Naive thymus-derived CD4-positive, alpha-beta T cell (primary cell): ENCODE results near the gene AP3B1. TPM values are rescaled to one million over a fixed set of nuclear protein-coding genes. Genes with fewer than 3 reads are reported as not detected.

Source experiments
- ATAC-seq: fragments of 150-1000 bp; cut with Tn5 transposase; 2 replicates; pipeline ENCODE4 v1.10.0; 2021; ENCODE audit warnings: mild to moderate bottlenecking, moderate library complexity
- CTCF ChIA-PET: fragments of 350-600 bp; sonication (Branson Sonifier 250); formaldehyde crosslinking; loops from one replicate; lab custom pipeline; 2021; ENCODE audit warnings: antibody characterized with exemption; lab: Charles Lee
- POLR2A ChIA-PET: fragments of 350-600 bp; sonication (Branson Sonifier 250); formaldehyde crosslinking; loops from one replicate; lab custom pipeline; 2021; ENCODE audit warnings: antibody characterized with exemption, inconsistent platforms; lab: Charles Lee
- DNase-seq, 9 donors: peaks; one replicate each; pipeline versions ENCODE4 v3.0.0 to v3.0.0-alpha.2; 2020 to 2022; ENCODE audit warnings: mixed read lengths in 1 of 9
- H3K27ac ChIP-seq: one replicate; pipeline ENCODE4 v1.7.0; 2013; ENCODE audit warnings: mild to moderate bottlenecking, low read depth, low read length, moderate library complexity
- H3K27me3 ChIP-seq, 2 donors: one replicate each; pipeline ENCODE4 v1.7.0; 2013; ENCODE audit warnings: low read length in 2 of 2, mild to moderate bottlenecking in 2 of 2, moderate library complexity in 2 of 2; ENCODE audit not compliant: control insufficient read depth in 2 of 2, insufficient read depth in 2 of 2
- H3K36me3 ChIP-seq, 3 experiments: 1 replicate in 2 of 3; 2 replicates in 1 of 3; pipeline ENCODE4 v1.7.0; 2013; ENCODE audit warnings: low read length in 3 of 3, mild to moderate bottlenecking in 3 of 3, moderate library complexity in 1 of 3; ENCODE audit not compliant: insufficient read depth in 3 of 3, control insufficient read depth in 2 of 3
- H3K4me1 ChIP-seq, 2 donors: one replicate each; pipeline ENCODE4 v1.7.0; 2013; ENCODE audit warnings: low read length in 2 of 2, mild to moderate bottlenecking in 2 of 2, moderate library complexity in 1 of 2; ENCODE audit not compliant: control insufficient read depth in 2 of 2, insufficient read depth in 2 of 2
- H3K4me3 ChIP-seq: 2 replicates; pipeline ENCODE4 v1.7.0; 2013; ENCODE audit warnings: mild to moderate bottlenecking, low read length
- H3K9me3 ChIP-seq, 3 experiments: 1 replicate in 2 of 3; 2 replicates in 1 of 3; pipeline ENCODE4 v1.7.0; 2013; ENCODE audit warnings: low read length in 3 of 3; ENCODE audit not compliant: control insufficient read depth in 2 of 3
- H3K27ac Mint-ChIP-seq, 9 donors: one replicate each; pipeline ENCODE4 v1.8.0; 2020 to 2022; ENCODE audit warnings: mixed read lengths in 9 of 9, mild to moderate bottlenecking in 8 of 9, moderate library complexity in 5 of 9, inconsistent platforms in 2 of 9
- H3K27me3 Mint-ChIP-seq, 5 donors: one replicate each; pipeline ENCODE4 v1.8.0; 2021 to 2022; ENCODE audit warnings: mixed read lengths in 5 of 5, mild to moderate bottlenecking in 1 of 5
- H3K36me3 Mint-ChIP-seq, 5 donors: one replicate each; pipeline ENCODE4 v1.8.0; 2020 to 2022; ENCODE audit warnings: mixed read lengths in 5 of 5, mild to moderate bottlenecking in 3 of 5, inconsistent platforms in 1 of 5
- H3K4me1 Mint-ChIP-seq, 7 donors: one replicate each; pipeline ENCODE4 v1.8.0; 2020 to 2022; ENCODE audit warnings: mixed read lengths in 7 of 7, mild to moderate bottlenecking in 3 of 7, inconsistent platforms in 1 of 7
- H3K4me3 Mint-ChIP-seq, 10 donors: one replicate each; pipeline ENCODE4 v1.8.0; 2020 to 2022; ENCODE audit warnings: mild to moderate bottlenecking in 10 of 10, mixed read lengths in 10 of 10, moderate library complexity in 6 of 10, inconsistent platforms in 2 of 10
- H3K9me3 Mint-ChIP-seq, 11 donors: one replicate each; pipeline ENCODE4 v1.8.0; 2020 to 2022; ENCODE audit warnings: mixed read lengths in 11 of 11, mild to moderate bottlenecking in 4 of 11, inconsistent platforms in 1 of 11, moderate library complexity in 1 of 11
- intact Hi-C, 2 donors: fragments of 100-400 bp; cut with micrococcal nuclease; formaldehyde crosslinking; loops; one replicate each; pipeline ENCODE4 v1.15.1; 2023
- polyA plus RNA-seq, 2 donors: library from polyadenylated mRNA; unstranded; fragments of 300-500 nt; fragmentation: Illumina TruSeq; gene quantifications; one replicate each; pipeline ENCODE4 v1.2.3, GENCODE V29; 2021
- total RNA-seq, 6 experiments: library from RNA in 5 of 6; stranded (reverse) in 5 of 6; gene quantifications; 1 replicate in 5 of 6; 2 replicates in 1 of 6; pipeline ENCODE4 v1.2.3 and lab custom pipeline; 2021 to 2026

The AP3B1 gene
- total and polyA plus RNA-seq, 7 experiments from 2014 or later, result 28.3 to 45.0 (median 32.8) TPM

DNA sequence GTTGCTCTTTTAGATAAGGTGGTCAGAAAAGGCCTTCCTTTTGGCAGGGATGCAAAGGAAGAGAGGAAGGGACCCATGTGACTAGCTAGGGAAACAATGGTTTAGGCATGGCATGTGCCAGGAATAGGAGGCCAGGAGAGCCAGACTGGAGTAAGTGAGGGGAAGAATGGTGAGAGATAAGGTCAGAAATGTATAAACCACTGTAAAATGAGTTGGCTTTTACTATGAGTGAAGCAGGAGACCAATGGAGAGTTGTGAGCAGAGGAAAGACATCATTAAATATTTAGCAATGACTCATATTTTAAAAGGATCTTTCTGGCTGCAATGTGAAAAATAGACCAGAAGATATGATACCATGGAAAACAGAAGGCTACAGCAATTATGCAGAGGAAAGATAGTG lies 50.9 kb downstream of the AP3B1 start:
- H3K27me3 Mint-ChIP-seq, result no peaks in the 10 kb centered on the region
- ChIA-PET CTCF (no interaction called here), POLR2A (no interaction called here)
- Histone ChIP-seq H3K27me3 (no peaks in the 10 kb centered on the region), H3K4me1 (no peaks in the 10 kb centered on the region), H3K36me3 (peaks cover 0 to 6% (median 0%) of the 10 kb centered on the region in 3 experiments), H3K27ac (no peak overlapping the region), H3K9me3 (no peaks in the 10 kb centered on the region), H3K4me3 (no peak overlapping the region)
- no peak for ATAC-seq
- no peak overlapping the region for H3K4me3 Mint-ChIP-seq
- DNase-seq, result no peak
- no peaks in the 10 kb centered on the region for H3K9me3 Mint-ChIP-seq
- H3K27ac Mint-ChIP-seq, result peak overlapping the region in 1 of 9 donors; percentile 35
- intact Hi-C loops, result no loop called here
- peaks cover 0 to 23% (median 16%) of the 10 kb centered on the region in 7 donors for H3K4me1 Mint-ChIP-seq
- peaks cover 2 to 48% (median 29%) of the 10 kb centered on the region in 5 donors for H3K36me3 Mint-ChIP-seq

DNA sequence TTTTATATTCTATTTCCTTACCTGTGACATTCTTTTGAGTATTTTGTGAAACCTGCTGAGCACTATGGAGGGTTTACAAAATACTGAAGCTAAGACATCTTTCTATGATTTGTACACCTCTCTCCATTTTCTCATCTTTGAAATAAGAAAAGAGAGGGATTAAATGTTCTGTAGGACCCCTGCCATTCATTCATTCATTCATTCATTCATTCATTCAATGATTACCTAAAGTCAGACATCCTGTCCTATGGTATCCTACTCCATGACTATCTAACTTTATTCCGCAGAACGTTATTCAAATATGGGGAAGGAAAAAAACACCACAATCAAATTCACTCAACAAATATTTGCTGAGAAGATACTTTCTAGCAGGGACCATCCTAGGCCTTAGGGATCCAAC lies 51.4 kb downstream of the AP3B1 start:
- no peaks in the 10 kb centered on the region for H3K27me3 ChIP-seq
- H3K36me3 Mint-ChIP-seq, result peaks cover 2 to 49% (median 30%) of the 10 kb centered on the region in 5 donors
- DNase-seq, result no peak

DNA sequence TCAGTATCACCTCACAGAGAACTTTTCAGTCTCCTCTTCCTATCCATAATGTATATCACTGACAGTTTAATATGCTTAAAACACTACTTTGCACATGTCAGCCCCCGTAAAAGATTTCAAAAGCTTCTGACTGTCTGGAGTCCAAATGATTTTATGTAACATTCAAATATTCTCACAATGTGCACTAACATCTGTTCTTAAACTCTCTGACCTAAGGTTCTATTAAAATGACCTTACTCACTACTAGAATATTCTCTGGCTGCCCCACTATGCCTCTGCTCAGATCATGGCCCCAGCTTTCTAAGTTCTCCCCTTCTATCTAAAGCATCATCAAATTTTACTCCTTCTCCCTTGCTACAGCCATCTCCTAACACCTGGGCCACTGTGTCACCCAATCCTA lies 52.5 kb downstream of the AP3B1 start:
- Mint-ChIP-seq H3K36me3 (peaks cover 4 to 49% (median 30%) of the 10 kb centered on the region in 5 donors), H3K4me1 (peaks cover 0 to 28% (median 20%) of the 10 kb centered on the region in 7 donors), H3K4me3 (no peak overlapping the region), H3K27ac (no peak overlapping the region), H3K27me3 (no peaks in the 10 kb centered on the region), H3K9me3 (no peaks in the 10 kb centered on the region)
- Histone ChIP-seq H3K27me3 (no peaks in the 10 kb centered on the region), H3K9me3 (no peaks in the 10 kb centered on the region), H3K4me1 (no peaks in the 10 kb centered on the region), H3K27ac (no peak overlapping the region), H3K36me3 (peaks cover 0 to 6% (median 0%) of the 10 kb centered on the region in 3 experiments), H3K4me3 (no peak overlapping the region)
- no peak for ATAC-seq
- DNase-seq, result no peak
- POLR2A ChIA-PET, result no interaction called here
- CTCF ChIA-PET, result no interaction called here
- intact Hi-C loops, result no loop called here

More for the DNA sequence above, 51.4 kb downstream of the AP3B1 start:
- Histone ChIP-seq H3K9me3 (no peaks in the 10 kb centered on the region), H3K36me3 (peaks cover 0 to 6% (median 0%) of the 10 kb centered on the region in 3 experiments), H3K4me3 (no peak overlapping the region), H3K27ac (no peak overlapping the region), H3K4me1 (no peaks in the 10 kb centered on the region)
- ATAC-seq, result no peak
- no peaks in the 10 kb centered on the region for H3K9me3 Mint-ChIP-seq
- intact Hi-C loops, result no loop called here
- ChIA-PET POLR2A (no interaction called here), CTCF (no interaction called here)
- H3K4me3 Mint-ChIP-seq, result no peak overlapping the region
- H3K4me1 Mint-ChIP-seq, result peaks cover 0 to 27% (median 20%) of the 10 kb centered on the region in 7 donors
- H3K27ac Mint-ChIP-seq, result no peak overlapping the region
- no peaks in the 10 kb centered on the region for H3K27me3 Mint-ChIP-seq

DNA sequence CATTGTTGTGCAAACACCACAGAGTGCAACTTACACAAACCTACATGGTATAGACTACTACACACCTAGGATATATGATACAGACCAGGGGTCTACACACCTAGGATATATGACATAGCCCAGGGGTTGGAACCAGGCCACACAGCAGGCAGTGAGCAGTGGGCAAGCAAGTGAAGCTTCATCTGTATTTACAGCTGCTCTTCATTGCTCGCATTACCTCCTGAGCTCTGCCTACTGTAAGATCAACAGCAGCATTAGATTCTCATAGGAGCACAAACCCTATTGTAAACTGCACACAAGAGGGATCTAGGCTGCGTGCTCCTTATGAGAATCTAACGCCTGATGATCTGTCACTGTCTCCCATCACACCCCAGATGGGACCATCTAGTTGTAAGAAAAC lies 56.6 kb downstream of the AP3B1 start:
- ChIA-PET POLR2A (no interaction called here), CTCF (no interaction called here)
- H3K27ac ChIP-seq, result no peak overlapping the region
- DNase-seq, result no peak
- H3K9me3 Mint-ChIP-seq, result no peaks in the 10 kb centered on the region
- intact Hi-C loops, result no loop called here
- H3K4me3 ChIP-seq, result no peak overlapping the region
- peaks cover 3 to 34% (median 25%) of the 10 kb centered on the region in 5 donors for H3K36me3 Mint-ChIP-seq
- H3K27me3 Mint-ChIP-seq, result no peaks in the 10 kb centered on the region
- H3K36me3 ChIP-seq, result peaks cover 0 to 6% (median 0%) of the 10 kb centered on the region in 3 experiments
- H3K4me3 Mint-ChIP-seq, result no peak overlapping the region
- no peak for ATAC-seq
- no peaks in the 10 kb centered on the region for H3K27me3 ChIP-seq
- peaks cover 0 to 36% (median 17%) of the 10 kb centered on the region in 7 donors for H3K4me1 Mint-ChIP-seq
- no peaks in the 10 kb centered on the region for H3K4me1 ChIP-seq
- no peaks in the 10 kb centered on the region for H3K9me3 ChIP-seq
- H3K27ac Mint-ChIP-seq, result no peak overlapping the region

DNA sequence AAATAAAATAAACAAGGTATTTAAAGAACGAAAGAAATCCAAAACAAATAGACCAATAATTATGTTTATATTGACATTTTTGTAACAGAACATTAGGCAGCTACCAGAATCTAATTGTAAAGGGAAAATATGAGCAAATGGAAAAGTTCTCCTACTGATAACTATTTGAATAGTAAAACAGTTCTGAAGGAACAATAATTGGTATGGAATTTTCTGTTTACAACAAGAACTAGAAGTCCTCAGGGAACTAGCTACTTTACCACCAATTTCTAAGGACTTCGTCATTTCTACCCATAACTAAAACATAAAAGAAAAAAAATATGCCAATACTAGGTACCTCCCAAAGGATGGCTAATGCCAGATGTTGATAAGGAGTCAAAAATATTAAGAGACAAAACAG lies 58.5 kb downstream of the AP3B1 start:
- H3K27ac ChIP-seq, result no peak overlapping the region
- ChIA-PET CTCF (interaction anchor here (1.7 kb wide), 1 partner anchor 10 kb away, joined by 4 read pairs; no protein-coding TSS in a partner anchor), POLR2A (no interaction called here)
- Mint-ChIP-seq H3K27ac (no peak overlapping the region), H3K27me3 (no peaks in the 10 kb centered on the region), H3K36me3 (peaks cover 3 to 31% (median 18%) of the 10 kb centered on the region in 5 donors), H3K4me3 (no peak overlapping the region), H3K4me1 (peaks cover 2 to 41% (median 18%) of the 10 kb centered on the region in 7 donors), H3K9me3 (no peaks in the 10 kb centered on the region)
- ATAC-seq (no peak), DNase-seq (no peak)
- no peaks in the 10 kb centered on the region for H3K4me1 ChIP-seq
- H3K4me3 ChIP-seq, result no peak overlapping the region
- no peaks in the 10 kb centered on the region for H3K27me3 ChIP-seq
- intact Hi-C loops, result no loop called here
- H3K36me3 ChIP-seq, result peaks cover 0 to 6% (median 0%) of the 10 kb centered on the region in 3 experiments
- H3K9me3 ChIP-seq, result no peaks in the 10 kb centered on the region

DNA sequence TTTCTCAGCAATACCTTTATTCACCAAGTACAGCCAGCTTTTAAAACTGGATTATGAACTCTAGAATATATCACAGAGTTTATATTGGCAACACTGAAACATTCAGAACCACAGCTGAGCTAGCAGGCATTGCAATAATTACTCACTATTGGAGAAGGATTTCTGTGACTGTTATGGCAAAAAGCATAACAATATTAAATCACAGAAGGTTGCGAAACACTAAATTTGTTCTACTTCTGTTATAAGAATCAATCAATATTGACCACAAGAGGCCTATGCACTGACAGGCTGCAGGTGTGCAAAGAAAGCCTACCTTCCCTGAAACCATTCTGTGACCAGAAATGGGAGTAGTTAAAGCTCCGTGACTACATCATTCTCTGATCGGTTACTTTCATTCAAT lies 59.2 kb downstream of the AP3B1 start:
- no peak for DNase-seq

DNA sequence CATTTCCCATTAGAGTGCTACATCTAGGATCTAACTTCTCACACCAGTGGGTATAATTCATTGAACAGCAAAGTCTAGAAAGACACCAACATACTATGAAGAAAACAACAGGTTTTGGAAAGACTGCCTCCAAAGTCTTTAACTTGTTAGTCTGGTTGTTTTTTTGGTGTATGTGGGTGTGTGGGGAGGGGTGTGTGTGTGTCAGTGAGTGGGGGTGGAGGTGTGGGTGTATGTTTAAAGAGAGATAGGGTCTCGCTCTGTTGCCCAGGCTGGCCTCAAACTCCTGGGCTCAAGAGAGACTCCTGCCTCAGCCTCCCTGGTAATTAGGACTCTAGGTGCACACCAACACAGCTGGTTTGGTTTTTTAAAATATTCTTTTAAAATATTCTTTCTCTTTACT lies 59.7 kb downstream of the AP3B1 start:
- Mint-ChIP-seq H3K27me3 (no peaks in the 10 kb centered on the region), H3K4me1 (peaks cover 2 to 46% (median 22%) of the 10 kb centered on the region in 7 donors), H3K27ac (no peak overlapping the region), H3K36me3 (peaks cover 3 to 25% (median 8%) of the 10 kb centered on the region in 5 donors), H3K9me3 (no peaks in the 10 kb centered on the region), H3K4me3 (no peak overlapping the region)
- intact Hi-C loops, result no loop called here
- POLR2A ChIA-PET, result no interaction called here
- Histone ChIP-seq H3K4me3 (no peak overlapping the region), H3K27me3 (no peaks in the 10 kb centered on the region), H3K4me1 (no peaks in the 10 kb centered on the region), H3K36me3 (no peaks in the 10 kb centered on the region), H3K27ac (no peak overlapping the region), H3K9me3 (no peaks in the 10 kb centered on the region)
- ATAC-seq (no peak), DNase-seq (no peak)
- CTCF ChIA-PET, result no interaction called here

More for the DNA sequence above, 59.2 kb downstream of the AP3B1 start:
- ChIA-PET CTCF (no interaction called here), POLR2A (no interaction called here)
- Mint-ChIP-seq H3K27ac (no peak overlapping the region), H3K36me3 (peaks cover 3 to 27% (median 13%) of the 10 kb centered on the region in 5 donors), H3K9me3 (no peaks in the 10 kb centered on the region), H3K4me1 (peaks cover 2 to 45% (median 18%) of the 10 kb centered on the region in 7 donors), H3K4me3 (no peak overlapping the region), H3K27me3 (no peaks in the 10 kb centered on the region)
- H3K27ac ChIP-seq, result no peak overlapping the region
- intact Hi-C loops, result no loop called here
- H3K4me3 ChIP-seq, result no peak overlapping the region
- H3K9me3 ChIP-seq, result no peaks in the 10 kb centered on the region
- no peaks in the 10 kb centered on the region for H3K27me3 ChIP-seq
- no peak for ATAC-seq
- H3K4me1 ChIP-seq, result no peaks in the 10 kb centered on the region
- peaks cover 0 to 5% (median 0%) of the 10 kb centered on the region in 3 experiments for H3K36me3 ChIP-seq
